ENCODE data around the gene ARMC10.

DNA sequence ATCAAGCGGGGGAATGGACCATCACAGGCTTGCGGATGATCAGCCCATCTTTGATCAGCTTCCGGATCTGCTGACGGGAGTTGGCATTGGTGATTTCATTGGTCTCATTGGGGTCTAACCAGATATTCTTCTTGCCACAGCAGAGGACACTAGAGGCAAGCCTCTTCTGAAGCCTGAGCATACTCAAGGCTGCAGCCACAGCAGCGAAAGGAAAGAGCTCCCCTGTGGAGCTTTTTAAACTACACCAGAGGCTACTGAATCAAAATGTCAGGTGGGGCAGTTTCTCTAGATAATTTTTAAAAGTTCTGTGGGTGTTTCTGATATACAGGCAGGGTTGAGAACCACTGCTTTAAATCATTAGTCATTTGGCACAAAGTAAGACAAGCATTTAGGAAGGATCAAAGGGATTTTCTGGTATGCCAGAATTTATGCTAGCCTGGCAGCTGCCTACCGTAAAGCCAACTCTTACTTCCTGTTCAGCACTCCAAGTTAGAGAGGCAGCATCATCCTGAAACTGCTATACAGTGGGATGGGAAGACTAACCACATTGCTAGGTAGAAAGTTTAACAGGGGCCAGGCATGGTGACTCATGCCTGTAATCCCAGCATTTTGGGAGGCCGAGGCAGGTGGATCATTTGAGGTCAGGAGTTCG is 66.9 kb downstream of the ARMC10 start:
- TF ChIP-seq, protein P1, sequence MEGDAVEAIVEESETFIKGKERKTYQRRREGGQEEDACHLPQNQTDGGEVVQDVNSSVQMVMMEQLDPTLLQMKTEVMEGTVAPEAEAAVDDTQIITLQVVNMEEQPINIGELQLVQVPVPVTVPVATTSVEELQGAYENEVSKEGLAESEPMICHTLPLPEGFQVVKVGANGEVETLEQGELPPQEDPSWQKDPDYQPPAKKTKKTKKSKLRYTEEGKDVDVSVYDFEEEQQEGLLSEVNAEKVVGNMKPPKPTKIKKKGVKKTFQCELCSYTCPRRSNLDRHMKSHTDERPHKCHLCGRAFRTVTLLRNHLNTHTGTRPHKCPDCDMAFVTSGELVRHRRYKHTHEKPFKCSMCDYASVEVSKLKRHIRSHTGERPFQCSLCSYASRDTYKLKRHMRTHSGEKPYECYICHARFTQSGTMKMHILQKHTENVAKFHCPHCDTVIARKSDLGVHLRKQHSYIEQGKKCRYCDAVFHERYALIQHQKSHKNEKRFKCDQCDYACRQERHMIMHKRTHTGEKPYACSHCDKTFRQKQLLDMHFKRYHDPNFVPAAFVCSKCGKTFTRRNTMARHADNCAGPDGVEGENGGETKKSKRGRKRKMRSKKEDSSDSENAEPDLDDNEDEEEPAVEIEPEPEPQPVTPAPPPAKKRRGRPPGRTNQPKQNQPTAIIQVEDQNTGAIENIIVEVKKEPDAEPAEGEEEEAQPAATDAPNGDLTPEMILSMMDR (IDR thresholded peaks at IDR 0.05), result no peak
- no peak for TF ChIP-seq POLR2A (IDR thresholded peaks at IDR 0.05)

Data from right lobe of liver (tissue), 4 donors.